ENCODE data around the gene NUP93.
"Not testable (repeated sequence)": the region's sequence is repeated elsewhere in the genome, so short reads cannot be mapped to it uniquely, and the experiment has no call there.

DNA sequence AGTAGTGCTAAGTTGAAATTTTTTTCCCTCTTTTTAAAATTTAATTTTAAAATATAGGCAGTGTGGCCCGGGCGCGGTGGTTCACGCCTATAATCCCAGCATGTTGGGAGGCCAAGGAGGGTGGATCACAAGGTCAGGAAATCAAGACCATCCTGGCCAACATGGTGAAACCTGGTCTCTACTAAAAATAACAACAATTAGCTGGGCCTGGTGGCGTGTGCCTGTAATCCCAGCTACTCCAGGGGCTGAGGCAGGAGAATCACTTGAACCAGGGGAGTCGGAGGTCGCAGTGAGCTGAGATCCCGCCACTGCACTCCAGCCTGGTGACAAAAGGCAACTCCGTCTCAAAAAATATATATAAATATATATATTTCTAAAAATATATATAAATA lies 77.7 kb downstream of the NUP93 start:
- TF ChIP-seq, protein P1, sequence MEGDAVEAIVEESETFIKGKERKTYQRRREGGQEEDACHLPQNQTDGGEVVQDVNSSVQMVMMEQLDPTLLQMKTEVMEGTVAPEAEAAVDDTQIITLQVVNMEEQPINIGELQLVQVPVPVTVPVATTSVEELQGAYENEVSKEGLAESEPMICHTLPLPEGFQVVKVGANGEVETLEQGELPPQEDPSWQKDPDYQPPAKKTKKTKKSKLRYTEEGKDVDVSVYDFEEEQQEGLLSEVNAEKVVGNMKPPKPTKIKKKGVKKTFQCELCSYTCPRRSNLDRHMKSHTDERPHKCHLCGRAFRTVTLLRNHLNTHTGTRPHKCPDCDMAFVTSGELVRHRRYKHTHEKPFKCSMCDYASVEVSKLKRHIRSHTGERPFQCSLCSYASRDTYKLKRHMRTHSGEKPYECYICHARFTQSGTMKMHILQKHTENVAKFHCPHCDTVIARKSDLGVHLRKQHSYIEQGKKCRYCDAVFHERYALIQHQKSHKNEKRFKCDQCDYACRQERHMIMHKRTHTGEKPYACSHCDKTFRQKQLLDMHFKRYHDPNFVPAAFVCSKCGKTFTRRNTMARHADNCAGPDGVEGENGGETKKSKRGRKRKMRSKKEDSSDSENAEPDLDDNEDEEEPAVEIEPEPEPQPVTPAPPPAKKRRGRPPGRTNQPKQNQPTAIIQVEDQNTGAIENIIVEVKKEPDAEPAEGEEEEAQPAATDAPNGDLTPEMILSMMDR (IDR thresholded peaks at IDR 0.05; ENCODE audit: borderline replicate concordance, extremely low read depth, low read length, poor library complexity, severe bottlenecking), result not testable (repeated sequence)
- TF ChIP-seq EZH2 (IDR thresholded peaks at IDR 0.05; ENCODE audit: borderline replicate concordance, low read depth, low read length, severe bottlenecking), result not testable (repeated sequence)

Measured in DND-41 (cell line).